OCI-LY7 (cell line): Measurements from ENCODE around the gene IGF1R. TPM values are rescaled to one million over a fixed set of nuclear protein-coding genes. Genes with fewer than 3 reads are reported as not detected.

ENCODE experiments used
- BruUV-seq: library from RNA; stranded (reverse); fragments of 400-500 nt; replicated peaks from 2 replicates; lab custom pipeline; 2021; lab: Mats Ljungman, UMichigan
- CTCF ChIA-PET: fragments of 300-600 bp; sonication (Branson Sonifier 250); formaldehyde crosslinking; loops from one replicate; lab custom pipeline; 2022; ENCODE audit warnings: antibody characterized with exemption; ENCODE audit not compliant: unreplicated experiment; lab: Charles Lee
- POLR2A ChIA-PET: fragments of 300-600 bp; sonication (Branson Sonifier 250); formaldehyde crosslinking; loops from one replicate; lab custom pipeline; 2022; ENCODE audit warnings: antibody characterized with exemption; lab: Charles Lee
- DNase-seq: peaks from one replicate; pipeline ENCODE4 v3.0.0-alpha.2; 2015; ENCODE audit warnings: low spot score
- H2AFZ ChIP-seq: fragments of 200-600 bp; sonication (generic), shearing (Covaris generic); 2 replicates; pipeline ENCODE4 v1.6.1; 2014; ENCODE audit warnings: mild to moderate bottlenecking, antibody characterized with exemption, low read length, moderate library complexity
- H3K27ac ChIP-seq: fragments of 200-600 bp; sonication (generic); 2 replicates; pipeline ENCODE4 v1.5.1; 2014; ENCODE audit warnings: mixed run types, low read depth, mild to moderate bottlenecking, moderate library complexity, low read length, inconsistent platforms; ENCODE audit not compliant: poor library complexity, severe bottlenecking
- H3K36me3 ChIP-seq: fragments of 200-600 bp; sonication (generic); 2 replicates; pipeline ENCODE4 v1.6.1; 2014; ENCODE audit warnings: mild to moderate bottlenecking, antibody characterized with exemption, low read length, moderate library complexity, mixed read lengths; ENCODE audit not compliant: insufficient read depth
- H3K4me1 ChIP-seq: fragments of 200-600 bp; sonication (generic); 2 replicates; pipeline ENCODE4 v1.5.1; 2014; ENCODE audit warnings: mild to moderate bottlenecking, low read length; ENCODE audit not compliant: insufficient read depth, poor library complexity, severe bottlenecking
- H3K4me2 ChIP-seq: fragments of 200-600 bp; sonication (generic); 2 replicates; pipeline ENCODE4 v1.6.1; 2014; ENCODE audit warnings: mild to moderate bottlenecking, low read length
- H3K4me3 ChIP-seq: fragments of 200-600 bp; sonication (generic); 2 replicates; pipeline ENCODE4 v1.5.1; 2014; ENCODE audit warnings: mild to moderate bottlenecking, low read depth, low read length; ENCODE audit not compliant: poor library complexity, severe bottlenecking
- H3K79me2 ChIP-seq: fragments of 200-600 bp; sonication (generic); 2 replicates; pipeline ENCODE4 v1.6.1; 2016; ENCODE audit warnings: low read depth, mild to moderate bottlenecking, low read length, moderate library complexity, mixed read lengths; ENCODE audit not compliant: insufficient read depth
- H3K9me2 ChIP-seq: fragments of 200-600 bp; sonication (generic); 2 replicates; pipeline ENCODE4 v1.6.1; 2016; ENCODE audit warnings: mild to moderate bottlenecking, low read length, mixed read lengths; ENCODE audit not compliant: insufficient read depth
- H3K9me3 ChIP-seq: fragments of 200-600 bp; sonication (generic); 2 replicates; pipeline ENCODE4 v1.6.1; 2014; ENCODE audit warnings: mild to moderate bottlenecking, mixed run types, low read length, mixed read lengths
- H4K20me1 ChIP-seq: fragments of 200-600 bp; sonication (generic); 2 replicates; pipeline ENCODE4 v1.6.1; 2014; ENCODE audit warnings: mild to moderate bottlenecking, antibody characterized with exemption, low read length, moderate library complexity, mixed read lengths; ENCODE audit not compliant: insufficient read depth
- EZH2phosphoT487 ChIP-seq: fragments of 200-600 bp; sonication (generic); IDR thresholded peaks from 2 replicates; pipeline ENCODE4 v1.6.1; 2018; ENCODE audit warnings: low read depth, borderline replicate concordance, mild to moderate bottlenecking, mixed run types, antibody characterized with exemption, low read length, moderate library complexity, mixed read lengths
- intact Hi-C: fragments of 100-400 bp; cut with micrococcal nuclease; formaldehyde crosslinking; loops from one replicate; pipeline ENCODE4 v1.10.0; 2022; ENCODE audit not compliant: unreplicated experiment
- total RNA-seq, 2 experiments: library from RNA; depleted of rRNA in 1 of 2; stranded (reverse); fragments of >200 nt in 1 of 2; shearing (Covaris generic) in 1 of 2; gene quantifications; 2 replicates each; pipeline ENCODE4 v1.2.3, GENCODE V29; 2014 to 2022
- TF ChIP-seq, protein P1 (sequence below): fragments of 200-600 bp; sonication (generic); conservative IDR thresholded peaks from 2 replicates; pipeline ENCODE4 v1.5.1; 2014; ENCODE audit warnings: mild to moderate bottlenecking, antibody characterized with exemption, low read length, moderate library complexity, mixed read lengths

IGF1R gene
- total RNA-seq, 2 experiments from 2014 or later, result 26.5 to 29.1 TPM

DNA sequence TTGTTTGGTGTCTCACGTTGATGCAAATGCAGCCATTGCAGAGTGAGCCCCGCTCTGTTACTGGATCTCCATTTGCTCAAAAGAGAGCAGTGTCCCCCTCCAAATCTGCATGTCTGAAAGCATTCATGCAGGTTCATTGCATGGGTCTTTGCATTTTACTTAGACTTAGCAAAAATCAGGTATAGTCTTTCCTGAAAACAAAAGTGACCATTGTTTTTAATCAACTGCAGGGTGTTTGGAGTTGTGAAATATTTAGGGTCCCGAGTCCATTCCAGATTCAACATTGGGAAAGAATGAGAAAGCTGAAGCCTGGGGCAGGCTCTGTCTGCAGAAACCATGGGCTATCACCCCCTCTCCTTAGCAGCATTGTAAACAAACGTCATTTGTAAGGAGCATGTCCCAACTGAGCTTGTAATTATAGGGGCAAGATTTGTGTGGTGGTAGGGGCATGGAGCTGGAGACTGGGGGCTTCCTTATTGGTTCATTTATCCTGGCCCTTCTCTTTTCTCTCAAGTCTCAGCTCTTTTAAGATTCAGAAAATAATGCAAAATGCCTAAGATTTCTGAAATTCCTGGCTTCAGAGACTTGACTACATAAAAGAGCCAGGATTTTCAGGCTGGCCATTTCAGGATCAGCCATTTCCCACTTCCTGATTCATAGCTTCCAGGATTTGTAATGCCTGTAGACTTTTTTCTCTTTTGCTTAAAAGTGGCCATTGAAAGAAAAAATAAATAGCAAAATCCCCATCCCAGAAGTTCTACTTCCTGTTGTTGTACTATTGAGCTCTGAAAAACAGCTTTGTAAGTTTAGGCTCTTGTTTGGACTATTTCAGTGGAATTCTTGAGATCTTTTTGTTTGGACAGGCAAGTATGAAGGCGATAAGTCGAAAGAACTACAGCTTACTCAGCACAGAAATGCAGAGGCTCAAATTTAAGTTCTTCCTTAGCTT is 23.0 kb downstream of the IGF1R start:
- ChIA-PET POLR2A (no interaction called here), CTCF (no interaction called here)
- Histone ChIP-seq H3K9me2 (no peaks in the 10 kb centered on the region), H2AFZ (no peak overlapping the region), H3K9me3 (no peaks in the 10 kb centered on the region), H3K36me3 (no peaks in the 10 kb centered on the region), H3K4me2 (no peak overlapping the region), H4K20me1 (peaks cover 19% of the 10 kb centered on the region; the same call in 1 of the 2 replicates), H3K79me2 (no peaks in the 10 kb centered on the region), H3K4me3 (no peak overlapping the region), H3K4me1 (no peaks in the 10 kb centered on the region), H3K27ac (no peak overlapping the region)
- no peak for DNase-seq
- BruUV-seq, result no TSS peak
- intact Hi-C loops, result no loop called here
- TF ChIP-seq EZH2phosphoT487, result no peak
- TF ChIP-seq, protein P1, sequence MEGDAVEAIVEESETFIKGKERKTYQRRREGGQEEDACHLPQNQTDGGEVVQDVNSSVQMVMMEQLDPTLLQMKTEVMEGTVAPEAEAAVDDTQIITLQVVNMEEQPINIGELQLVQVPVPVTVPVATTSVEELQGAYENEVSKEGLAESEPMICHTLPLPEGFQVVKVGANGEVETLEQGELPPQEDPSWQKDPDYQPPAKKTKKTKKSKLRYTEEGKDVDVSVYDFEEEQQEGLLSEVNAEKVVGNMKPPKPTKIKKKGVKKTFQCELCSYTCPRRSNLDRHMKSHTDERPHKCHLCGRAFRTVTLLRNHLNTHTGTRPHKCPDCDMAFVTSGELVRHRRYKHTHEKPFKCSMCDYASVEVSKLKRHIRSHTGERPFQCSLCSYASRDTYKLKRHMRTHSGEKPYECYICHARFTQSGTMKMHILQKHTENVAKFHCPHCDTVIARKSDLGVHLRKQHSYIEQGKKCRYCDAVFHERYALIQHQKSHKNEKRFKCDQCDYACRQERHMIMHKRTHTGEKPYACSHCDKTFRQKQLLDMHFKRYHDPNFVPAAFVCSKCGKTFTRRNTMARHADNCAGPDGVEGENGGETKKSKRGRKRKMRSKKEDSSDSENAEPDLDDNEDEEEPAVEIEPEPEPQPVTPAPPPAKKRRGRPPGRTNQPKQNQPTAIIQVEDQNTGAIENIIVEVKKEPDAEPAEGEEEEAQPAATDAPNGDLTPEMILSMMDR, result no peak

DNA sequence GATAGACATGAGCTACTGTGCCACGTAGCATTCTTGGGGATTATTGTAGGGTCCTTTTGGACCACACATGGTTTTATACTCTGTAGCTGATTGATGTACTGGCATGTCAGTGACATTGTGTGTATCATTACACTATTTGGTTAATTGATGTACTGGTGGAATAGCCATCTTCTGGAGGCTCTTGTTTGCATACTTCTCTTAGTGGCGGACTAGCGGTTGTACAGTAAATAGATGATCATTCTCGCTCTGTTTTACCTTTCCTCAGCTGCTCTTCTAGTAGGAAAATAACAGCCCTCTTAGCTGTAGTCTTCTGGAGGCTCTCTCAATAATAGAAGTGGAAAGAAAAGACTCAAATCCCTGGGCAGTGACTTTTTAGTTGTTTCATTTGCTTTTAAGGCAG is 24.8 kb downstream of the IGF1R start:
- no peak overlapping the region for H3K27ac ChIP-seq
- no peaks in the 10 kb centered on the region for H3K4me1 ChIP-seq
- no peaks in the 10 kb centered on the region for H3K9me3 ChIP-seq
- no peak overlapping the region for H3K4me2 ChIP-seq
- peaks cover 17% of the 10 kb centered on the region; the same call in 1 of the 2 replicates for H4K20me1 ChIP-seq
- no peak for TF ChIP-seq EZH2phosphoT487
- TF ChIP-seq, protein P1, result no peak
- H3K36me3 ChIP-seq, result no peaks in the 10 kb centered on the region
- H3K4me3 ChIP-seq, result no peak overlapping the region
- CTCF ChIA-PET, result no interaction called here
- H2AFZ ChIP-seq, result no peak overlapping the region
- intact Hi-C loops, result no loop called here
- no TSS peak for BruUV-seq
- POLR2A ChIA-PET, result no interaction called here
- no peak for DNase-seq
- H3K9me2 ChIP-seq, result no peaks in the 10 kb centered on the region
- H3K79me2 ChIP-seq, result no peaks in the 10 kb centered on the region

DNA sequence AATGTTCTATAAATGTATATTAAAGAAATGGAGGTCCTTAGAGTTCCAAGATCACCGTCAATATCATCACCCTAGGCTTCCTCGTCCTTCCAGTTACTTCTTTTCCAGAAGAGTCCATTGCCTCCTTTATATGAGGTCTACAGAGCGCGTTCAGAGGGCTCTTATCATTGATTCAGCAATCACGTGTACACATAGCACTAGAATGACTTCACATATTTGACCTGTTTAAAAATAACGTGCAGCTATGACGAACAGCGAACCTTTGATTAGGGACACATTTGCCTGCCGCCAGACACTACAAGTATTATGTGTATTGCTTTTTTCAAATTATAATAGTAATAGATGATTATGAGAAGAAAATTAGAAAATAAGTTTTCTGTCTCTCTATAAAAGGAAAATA is 26.0 kb downstream of the IGF1R start:
- no peak for TF ChIP-seq EZH2phosphoT487
- TF ChIP-seq, protein P1, result no peak
- no peak overlapping the region for H2AFZ ChIP-seq
- H3K4me2 ChIP-seq, result no peak overlapping the region
- no peak overlapping the region for H3K27ac ChIP-seq
- no peak overlapping the region for H3K4me3 ChIP-seq
- H4K20me1 ChIP-seq, result peaks cover 14% of the 10 kb centered on the region; the same call in 1 of the 2 replicates
- ChIA-PET POLR2A (no interaction called here), CTCF (no interaction called here)
- H3K9me3 ChIP-seq, result no peaks in the 10 kb centered on the region
- no TSS peak for BruUV-seq
- no peaks in the 10 kb centered on the region for H3K36me3 ChIP-seq
- no peaks in the 10 kb centered on the region for H3K4me1 ChIP-seq
- intact Hi-C loops, result no loop called here
- H3K79me2 ChIP-seq, result no peaks in the 10 kb centered on the region
- no peaks in the 10 kb centered on the region for H3K9me2 ChIP-seq
- DNase-seq, result no peak
